WTC11 (cell line): ENCODE measurements around the gene PNP. TPM values are rescaled to one million over a fixed set of nuclear protein-coding genes. Genes with fewer than 3 reads are reported as not detected.
"Not testable (repeated sequence)": the region's sequence is repeated elsewhere in the genome, so short reads cannot be mapped to it uniquely, and the experiment has no call there.

ENCODE experiments used
- ATAC-seq: fragments of 200-7000 bp; cut with Tn5 transposase; 2 replicates; pipeline ENCODE4 v1.10.0; 2021; ENCODE audit warnings: mild to moderate bottlenecking, moderate library complexity
- CTCF ChIA-PET: fragments of 300-600 bp; sonication (Branson Sonifier 250); formaldehyde crosslinking; loops from one replicate; lab custom pipeline; 2021; ENCODE audit warnings: antibody characterized with exemption; lab: Charles Lee
- POLR2A ChIA-PET: fragments of 350-600 bp; sonication (Branson Sonifier 250); formaldehyde crosslinking; loops from one replicate; lab custom pipeline; 2021; ENCODE audit warnings: antibody characterized with exemption; lab: Charles Lee
- DNase-seq: peaks from one replicate; pipeline ENCODE4 v3.0.0; 2021; ENCODE audit warnings: low spot score
- H3K27ac Mint-ChIP-seq: 2 replicates; pipeline ENCODE4 v1.8.0; 2021; ENCODE audit warnings: mixed read lengths
- H3K27me3 Mint-ChIP-seq: 2 replicates; pipeline ENCODE4 v1.8.0; 2021; ENCODE audit warnings: low read depth, mild to moderate bottlenecking, moderate library complexity, mixed read lengths
- H3K36me3 Mint-ChIP-seq: 2 replicates; pipeline ENCODE4 v1.8.0; 2021; ENCODE audit warnings: mixed read lengths
- H3K4me1 Mint-ChIP-seq: 2 replicates; pipeline ENCODE4 v1.8.0; 2022; ENCODE audit warnings: mixed read lengths
- H3K4me3 Mint-ChIP-seq: 2 replicates; pipeline ENCODE4 v1.8.0; 2021; ENCODE audit warnings: mild to moderate bottlenecking, moderate library complexity, mixed read lengths
- H3K9me3 Mint-ChIP-seq: 2 replicates; pipeline ENCODE4 v1.8.0; 2021; ENCODE audit warnings: mixed read lengths
- ATF1 ChIP-seq: sonication (generic); formaldehyde crosslinking; IDR thresholded peaks from 2 replicates; pipeline ENCODE4 v1.8.1; 2023; ENCODE audit warnings: mild to moderate bottlenecking, moderate library complexity, missing genetic modification reagents
- CREB1 ChIP-seq: sonication (generic); formaldehyde crosslinking; IDR thresholded peaks from 2 replicates; pipeline ENCODE4 v1.8.0; 2023; ENCODE audit warnings: mild to moderate bottlenecking, missing genetic modification reagents
- CREM ChIP-seq: sonication (generic); formaldehyde crosslinking; IDR thresholded peaks from 2 replicates; pipeline ENCODE4 v1.8.1; 2022; ENCODE audit warnings: mild to moderate bottlenecking, missing genetic modification reagents, moderate library complexity
- GTF2I ChIP-seq: fragments of 250-450 bp; sonication (Bioruptor Pico); conservative IDR thresholded peaks from 2 replicates; pipeline ENCODE4 v1.4.0; 2021; ENCODE audit warnings: mild to moderate bottlenecking
- MYBL2 ChIP-seq: sonication (generic); formaldehyde crosslinking; IDR thresholded peaks from 2 replicates; pipeline ENCODE4 v1.8.1; 2023; ENCODE audit warnings: mild to moderate bottlenecking, moderate library complexity, missing genetic modification reagents
- NR2C2 ChIP-seq: sonication (generic); formaldehyde crosslinking; IDR thresholded peaks from 2 replicates; pipeline ENCODE4 v1.8.0; 2022; ENCODE audit warnings: mild to moderate bottlenecking, missing genetic modification reagents
- PRRX2 ChIP-seq: fragments of 250-450 bp; sonication (Bioruptor Pico); IDR thresholded peaks from 2 replicates; pipeline ENCODE4 v1.8.0; 2021; ENCODE audit warnings: mild to moderate bottlenecking
- STAT6 ChIP-seq: sonication (generic); formaldehyde crosslinking; conservative IDR thresholded peaks from 2 replicates; pipeline ENCODE4 v1.8.1; 2023; ENCODE audit warnings: mild to moderate bottlenecking, low read depth, missing genetic modification reagents, moderate library complexity
- TEAD4 ChIP-seq: sonication (generic); formaldehyde crosslinking; IDR thresholded peaks from 2 replicates; pipeline ENCODE4 v1.8.0; 2022; ENCODE audit warnings: mild to moderate bottlenecking, missing genetic modification reagents
- ZNF263 ChIP-seq: sonication (generic); formaldehyde crosslinking; IDR thresholded peaks from 2 replicates; pipeline ENCODE4 v1.8.1; 2022; ENCODE audit warnings: low read depth, mild to moderate bottlenecking, moderate library complexity, missing genetic modification reagents
- total RNA-seq: library from RNA; stranded (reverse); gene quantifications from 3 replicates; pipeline ENCODE4 v1.2.3, GENCODE V29; 2021
- TF ChIP-seq, protein P1 (sequence below): sonication (generic); formaldehyde crosslinking; IDR thresholded peaks from 2 replicates; pipeline ENCODE4 v1.8.0; 2022; ENCODE audit warnings: mild to moderate bottlenecking, missing genetic modification reagents
- TF ChIP-seq, protein P2 (sequence below): sonication (generic); formaldehyde crosslinking; IDR thresholded peaks from 2 replicates; pipeline ENCODE4 v1.8.0; 2023; ENCODE audit warnings: missing genetic modification reagents, mild to moderate bottlenecking, borderline replicate concordance

The PNP gene
- total RNA-seq, 1 experiment from 2014 or later = 95.8 TPM

DNA sequence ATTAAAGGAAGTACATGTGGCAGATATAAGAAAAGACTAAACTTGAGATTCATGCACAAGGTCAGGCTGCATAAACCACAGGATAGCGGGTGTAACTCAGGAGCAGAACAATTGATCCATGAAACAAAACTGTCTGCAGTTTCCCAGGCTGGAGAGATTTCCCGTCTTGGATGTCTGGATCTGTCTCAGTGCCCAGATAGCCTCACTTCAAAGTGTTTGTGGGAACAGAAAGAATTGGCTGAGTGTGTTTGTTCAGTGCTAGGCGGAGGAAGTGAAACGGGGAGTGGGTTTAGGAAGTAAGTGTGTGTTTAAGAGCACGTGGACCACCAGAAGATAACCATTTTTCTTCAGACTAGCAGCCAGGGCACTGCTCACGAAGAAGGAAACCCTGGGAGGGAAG lies 34.7 kb downstream of the PNP start:
- Mint-ChIP-seq H3K36me3 (peaks cover 8% of the 10 kb centered on the region), H3K27ac (no peak overlapping the region), H3K4me1 (peaks cover 15% of the 10 kb centered on the region), H3K27me3 (peaks cover 5% of the 10 kb centered on the region), H3K9me3 (peaks cover 11% of the 10 kb centered on the region), H3K4me3 (no peak overlapping the region)
- TF ChIP-seq GTF2I (CRISPR knock-in tag) (no peak), MYBL2 (CRISPR knock-in tag) (no peak), ZNF263 (no peak), CREB1 (CRISPR knock-in tag) (no peak), TEAD4 (CRISPR knock-in tag) (no peak), ATF1 (CRISPR knock-in tag) (no peak), CREM (no peak), STAT6 (CRISPR knock-in tag) (no peak), NR2C2 (no peak), PRRX2 (CRISPR knock-in tag) (no peak)
- TF ChIP-seq, protein P1, sequence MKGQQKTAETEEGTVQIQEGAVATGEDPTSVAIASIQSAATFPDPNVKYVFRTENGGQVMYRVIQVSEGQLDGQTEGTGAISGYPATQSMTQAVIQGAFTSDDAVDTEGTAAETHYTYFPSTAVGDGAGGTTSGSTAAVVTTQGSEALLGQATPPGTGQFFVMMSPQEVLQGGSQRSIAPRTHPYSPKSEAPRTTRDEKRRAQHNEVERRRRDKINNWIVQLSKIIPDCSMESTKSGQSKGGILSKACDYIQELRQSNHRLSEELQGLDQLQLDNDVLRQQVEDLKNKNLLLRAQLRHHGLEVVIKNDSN (CRISPR knock-in tag) = no peak
- TF ChIP-seq, protein P2, sequence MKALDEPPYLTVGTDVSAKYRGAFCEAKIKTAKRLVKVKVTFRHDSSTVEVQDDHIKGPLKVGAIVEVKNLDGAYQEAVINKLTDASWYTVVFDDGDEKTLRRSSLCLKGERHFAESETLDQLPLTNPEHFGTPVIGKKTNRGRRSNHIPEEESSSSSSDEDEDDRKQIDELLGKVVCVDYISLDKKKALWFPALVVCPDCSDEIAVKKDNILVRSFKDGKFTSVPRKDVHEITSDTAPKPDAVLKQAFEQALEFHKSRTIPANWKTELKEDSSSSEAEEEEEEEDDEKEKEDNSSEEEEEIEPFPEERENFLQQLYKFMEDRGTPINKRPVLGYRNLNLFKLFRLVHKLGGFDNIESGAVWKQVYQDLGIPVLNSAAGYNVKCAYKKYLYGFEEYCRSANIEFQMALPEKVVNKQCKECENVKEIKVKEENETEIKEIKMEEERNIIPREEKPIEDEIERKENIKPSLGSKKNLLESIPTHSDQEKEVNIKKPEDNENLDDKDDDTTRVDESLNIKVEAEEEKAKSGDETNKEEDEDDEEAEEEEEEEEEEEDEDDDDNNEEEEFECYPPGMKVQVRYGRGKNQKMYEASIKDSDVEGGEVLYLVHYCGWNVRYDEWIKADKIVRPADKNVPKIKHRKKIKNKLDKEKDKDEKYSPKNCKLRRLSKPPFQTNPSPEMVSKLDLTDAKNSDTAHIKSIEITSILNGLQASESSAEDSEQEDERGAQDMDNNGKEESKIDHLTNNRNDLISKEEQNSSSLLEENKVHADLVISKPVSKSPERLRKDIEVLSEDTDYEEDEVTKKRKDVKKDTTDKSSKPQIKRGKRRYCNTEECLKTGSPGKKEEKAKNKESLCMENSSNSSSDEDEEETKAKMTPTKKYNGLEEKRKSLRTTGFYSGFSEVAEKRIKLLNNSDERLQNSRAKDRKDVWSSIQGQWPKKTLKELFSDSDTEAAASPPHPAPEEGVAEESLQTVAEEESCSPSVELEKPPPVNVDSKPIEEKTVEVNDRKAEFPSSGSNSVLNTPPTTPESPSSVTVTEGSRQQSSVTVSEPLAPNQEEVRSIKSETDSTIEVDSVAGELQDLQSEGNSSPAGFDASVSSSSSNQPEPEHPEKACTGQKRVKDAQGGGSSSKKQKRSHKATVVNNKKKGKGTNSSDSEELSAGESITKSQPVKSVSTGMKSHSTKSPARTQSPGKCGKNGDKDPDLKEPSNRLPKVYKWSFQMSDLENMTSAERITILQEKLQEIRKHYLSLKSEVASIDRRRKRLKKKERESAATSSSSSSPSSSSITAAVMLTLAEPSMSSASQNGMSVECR = no peak
- ChIA-PET CTCF (no interaction called here), POLR2A (no interaction called here)
- no peak for DNase-seq
- no peak for ATAC-seq

- POLR2A ChIA-PET, ATAC-seq, CTCF ChIA-PET, DNase-seq, H3K4me3 Mint-ChIP-seq, H3K36me3 Mint-ChIP-seq, H3K4me1 Mint-ChIP-seq, H3K27me3 Mint-ChIP-seq, H3K27ac Mint-ChIP-seq: not testable (repeated sequence)
- H3K9me3 Mint-ChIP-seq = peaks cover 11% of the 10 kb centered on the region
These were observed 37.1 kb downstream of the PNP start for GRCh38 chr14:20506276-20506675.

GRCh38 chr14:20506752-20507151 lies 37.5 kb downstream of the PNP start:
- H3K36me3 Mint-ChIP-seq, CTCF ChIA-PET, H3K27me3 Mint-ChIP-seq, POLR2A ChIA-PET, H3K4me1 Mint-ChIP-seq, DNase-seq, H3K4me3 Mint-ChIP-seq, H3K27ac Mint-ChIP-seq, ATAC-seq: not testable (repeated sequence)
- H3K9me3 Mint-ChIP-seq = peaks cover 11% of the 10 kb centered on the region

DNA sequence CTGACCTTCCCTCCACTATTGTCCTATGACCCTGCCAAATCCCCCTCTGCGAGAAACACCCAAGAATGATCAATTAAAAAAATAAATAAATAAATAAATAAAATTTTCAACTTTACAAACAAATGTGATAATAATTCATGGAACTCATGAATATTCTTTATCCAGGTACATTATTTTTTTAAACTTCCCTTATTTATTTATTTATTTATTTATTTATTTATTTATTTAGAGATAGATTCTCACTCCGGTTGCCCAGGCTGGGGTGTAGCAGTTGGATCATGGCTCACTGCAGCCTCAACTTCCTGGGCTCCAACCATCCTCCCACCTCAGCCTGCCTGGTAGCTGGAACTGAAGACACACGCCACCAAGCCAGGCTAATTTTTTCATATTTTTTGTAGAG lies 38.3 kb downstream of the PNP start:
- H3K36me3 Mint-ChIP-seq, ATAC-seq, H3K27ac Mint-ChIP-seq, H3K27me3 Mint-ChIP-seq, DNase-seq, H3K4me1 Mint-ChIP-seq, H3K4me3 Mint-ChIP-seq, POLR2A ChIA-PET, CTCF ChIA-PET: not testable (repeated sequence)
- H3K9me3 Mint-ChIP-seq = peaks cover 11% of the 10 kb centered on the region
